SJCRH30 (cell line): ENCODE results near the gene CAMKMT. TPM values are rescaled to one million over a fixed set of nuclear protein-coding genes. Genes with fewer than 3 reads are reported as not detected.
A peak's percentile ranks its signal among the peaks of the same experiment; 100 is the strongest.

Experiments
- DNase-seq, 2 experiments: peaks; one replicate each; pipeline ENCODE4 v3.0.0-alpha.2; 2015 to 2020
- H3K27ac ChIP-seq: fragments of 250-450 bp; sonication (Bioruptor Pico); 2 replicates; pipeline ENCODE4 v1.5.1; 2020; ENCODE audit warnings: mild to moderate bottlenecking, moderate library complexity
- H3K27me3 ChIP-seq: fragments of 250-450 bp; sonication (Bioruptor Pico); 2 replicates; pipeline ENCODE4 v1.5.1; 2020; ENCODE audit warnings: mild to moderate bottlenecking, moderate library complexity
- H3K36me3 ChIP-seq: fragments of 250-450 bp; sonication (Bioruptor Pico); 2 replicates; pipeline ENCODE4 v1.5.1; 2020; ENCODE audit warnings: mild to moderate bottlenecking, moderate library complexity
- H3K4me1 ChIP-seq: fragments of 250-450 bp; sonication (Bioruptor Pico); 2 replicates; pipeline ENCODE4 v1.5.1; 2020; ENCODE audit warnings: mild to moderate bottlenecking, moderate library complexity
- H3K4me3 ChIP-seq: fragments of 250-450 bp; sonication (Bioruptor Pico); 2 replicates; pipeline ENCODE4 v1.5.1; 2020; ENCODE audit warnings: mild to moderate bottlenecking, moderate library complexity
- H3K9me3 ChIP-seq: fragments of 250-450 bp; sonication (Bioruptor Pico); replicated peaks from 2 replicates; pipeline ENCODE4 v1.5.1; 2020; ENCODE audit warnings: mild to moderate bottlenecking, moderate library complexity
- total RNA-seq: library from RNA; depleted of rRNA; stranded (reverse); fragments of >200 nt; shearing (Covaris generic); gene quantifications from 2 replicates; pipeline ENCODE4 v1.2.3, GENCODE V29; 2014

The CAMKMT gene
- total RNA-seq, 1 experiment from 2014 or later, result 11.3 TPM

GRCh38 chr2:44682459-44682858 lies 320.7 kb downstream of the CAMKMT start:
- H3K4me1 ChIP-seq, result peaks cover 5% of the 10 kb centered on the region
- DNase-seq, result no peak
- no peaks in the 10 kb centered on the region for H3K27me3 ChIP-seq
- no peak overlapping the region for H3K4me3 ChIP-seq
- no peaks in the 10 kb centered on the region for H3K9me3 ChIP-seq
- H3K27ac ChIP-seq, result no peak overlapping the region
- H3K36me3 ChIP-seq, result no peaks in the 10 kb centered on the region

GRCh38 chr2:44684559-44684958 lies 322.8 kb downstream of the CAMKMT start:
- H3K4me3 ChIP-seq, result no peak overlapping the region
- H3K27me3 ChIP-seq, result no peaks in the 10 kb centered on the region
- no peaks in the 10 kb centered on the region for H3K9me3 ChIP-seq
- no peaks in the 10 kb centered on the region for H3K36me3 ChIP-seq
- DNase-seq, result no peak
- H3K27ac ChIP-seq, result no peak overlapping the region
- peaks cover 5% of the 10 kb centered on the region for H3K4me1 ChIP-seq

- Histone ChIP-seq H3K4me1 (no peaks in the 10 kb centered on the region), H3K36me3 (no peaks in the 10 kb centered on the region), H3K4me3 (no peak overlapping the region), H3K9me3 (no peaks in the 10 kb centered on the region), H3K27ac (no peak overlapping the region), H3K27me3 (no peaks in the 10 kb centered on the region)
- no peak for DNase-seq
These were observed 324.8 kb downstream of the CAMKMT start for GRCh38 chr2:44686561-44686960.

- DNase-seq, result no peak
- Histone ChIP-seq H3K4me3 (no peak overlapping the region), H3K27me3 (no peaks in the 10 kb centered on the region), H3K9me3 (no peaks in the 10 kb centered on the region), H3K36me3 (no peaks in the 10 kb centered on the region), H3K27ac (no peak overlapping the region), H3K4me1 (no peaks in the 10 kb centered on the region)
These were observed 326.1 kb downstream of the CAMKMT start for GRCh38 chr2:44687686-44688455.

GRCh38 chr2:44688456-44689124 lies 326.8 kb downstream of the CAMKMT start:
- no peaks in the 10 kb centered on the region for H3K36me3 ChIP-seq
- no peak overlapping the region for H3K27ac ChIP-seq
- no peaks in the 10 kb centered on the region for H3K4me1 ChIP-seq
- no peak for DNase-seq
- H3K9me3 ChIP-seq, result no peaks in the 10 kb centered on the region
- H3K4me3 ChIP-seq, result no peak overlapping the region
- no peaks in the 10 kb centered on the region for H3K27me3 ChIP-seq

- Histone ChIP-seq H3K27me3 (no peaks in the 10 kb centered on the region), H3K9me3 (no peaks in the 10 kb centered on the region), H3K27ac (no peak overlapping the region), H3K4me3 (no peak overlapping the region), H3K4me1 (no peaks in the 10 kb centered on the region), H3K36me3 (no peaks in the 10 kb centered on the region)
- DNase-seq, result peak in 1 of 2 experiments; percentile 24
These were observed 327.8 kb downstream of the CAMKMT start for GRCh38 chr2:44689516-44689915.

GRCh38 chr2:44691174-44691785 lies 329.5 kb downstream of the CAMKMT start:
- H3K4me3 ChIP-seq, result no peak overlapping the region
- no peaks in the 10 kb centered on the region for H3K9me3 ChIP-seq
- no peak for DNase-seq
- H3K27me3 ChIP-seq, result no peaks in the 10 kb centered on the region
- H3K4me1 ChIP-seq, result no peaks in the 10 kb centered on the region
- no peak overlapping the region for H3K27ac ChIP-seq
- no peaks in the 10 kb centered on the region for H3K36me3 ChIP-seq

GRCh38 chr2:44692821-44693220 lies 331.1 kb downstream of the CAMKMT start:
- no peak for DNase-seq
- no peaks in the 10 kb centered on the region for H3K4me1 ChIP-seq
- no peak overlapping the region for H3K27ac ChIP-seq
- H3K4me3 ChIP-seq, result no peak overlapping the region
- H3K36me3 ChIP-seq, result no peaks in the 10 kb centered on the region
- no peaks in the 10 kb centered on the region for H3K27me3 ChIP-seq
- 0 out of 2 replicates have a peak, but pooled peaks cover 3% of the 10 kb centered on the region for H3K9me3 ChIP-seq

GRCh38 chr2:44700824-44701223 lies 339.1 kb downstream of the CAMKMT start:
- H3K27ac ChIP-seq, result no peak overlapping the region
- H3K4me3 ChIP-seq, result no peak overlapping the region

GRCh38 chr2:44705356-44705755 lies 343.6 kb downstream of the CAMKMT start:
- no peak overlapping the region for H3K27ac ChIP-seq
- no peak overlapping the region for H3K4me3 ChIP-seq

More at GRCh38 chr2:44700824-44701223, 339.1 kb downstream of the CAMKMT start:
- no peaks in the 10 kb centered on the region for H3K27me3 ChIP-seq
- no peaks in the 10 kb centered on the region for H3K4me1 ChIP-seq
- H3K36me3 ChIP-seq, result no peaks in the 10 kb centered on the region
- DNase-seq, result no peak
- H3K9me3 ChIP-seq, result 0 out of 2 replicates have a peak, but pooled peaks cover 3% of the 10 kb centered on the region

GRCh38 chr2:44705876-44706480 lies 344.2 kb downstream of the CAMKMT start:
- H3K27ac ChIP-seq, result no peak overlapping the region
- H3K4me1 ChIP-seq, result peaks cover 10% of the 10 kb centered on the region
- no peaks in the 10 kb centered on the region for H3K9me3 ChIP-seq
- no peak overlapping the region for H3K4me3 ChIP-seq
- no peaks in the 10 kb centered on the region for H3K36me3 ChIP-seq
- no peak for DNase-seq
- H3K27me3 ChIP-seq, result no peaks in the 10 kb centered on the region

More at GRCh38 chr2:44705356-44705755, 343.6 kb downstream of the CAMKMT start:
- H3K9me3 ChIP-seq, result no peaks in the 10 kb centered on the region
- no peaks in the 10 kb centered on the region for H3K36me3 ChIP-seq
- H3K27me3 ChIP-seq, result no peaks in the 10 kb centered on the region
- DNase-seq, result no peak
- peaks cover 10% of the 10 kb centered on the region for H3K4me1 ChIP-seq

GRCh38 chr2:44706681-44707553 lies 345.2 kb downstream of the CAMKMT start:
- Histone ChIP-seq H3K4me1 (peaks cover 10% of the 10 kb centered on the region), H3K4me3 (no peak overlapping the region), H3K27ac (no peak overlapping the region), H3K27me3 (no peaks in the 10 kb centered on the region), H3K9me3 (no peaks in the 10 kb centered on the region), H3K36me3 (no peaks in the 10 kb centered on the region)
- DNase-seq, result no peak

- no peaks in the 10 kb centered on the region for H3K9me3 ChIP-seq
- H3K4me1 ChIP-seq, result peaks cover 10% of the 10 kb centered on the region
- peak overlapping the region; percentile 16 for H3K4me3 ChIP-seq
- peak overlapping the region; percentile 29; the same call in 1 of the 2 replicates for H3K27ac ChIP-seq
- peak; percentile 31 to 69 for DNase-seq
- no peaks in the 10 kb centered on the region for H3K27me3 ChIP-seq
- no peaks in the 10 kb centered on the region for H3K36me3 ChIP-seq
These were observed 346.4 kb downstream of the CAMKMT start for GRCh38 chr2:44707945-44708660.

- H3K36me3 ChIP-seq, result no peaks in the 10 kb centered on the region
- H3K9me3 ChIP-seq, result no peaks in the 10 kb centered on the region
- peak overlapping the region; percentile 16 for H3K4me3 ChIP-seq
- no peaks in the 10 kb centered on the region for H3K27me3 ChIP-seq
- DNase-seq, result no peak
- no peak overlapping the region for H3K27ac ChIP-seq
- H3K4me1 ChIP-seq, result peaks cover 10% of the 10 kb centered on the region
These were observed 346.9 kb downstream of the CAMKMT start for GRCh38 chr2:44708661-44709000.
